Endothelial cell of umbilical vein (primary cell): ENCODE data around the gene MEX3C. TPM values are rescaled to one million over a fixed set of nuclear protein-coding genes. Genes with fewer than 3 reads are reported as not detected.

ENCODE experiments used
- BruUV-seq: library from RNA; stranded (reverse); fragments of 400-500 nt; replicated peaks from 2 replicates; lab custom pipeline; 2021; lab: Mats Ljungman, UMichigan
- CTCF ChIA-PET: fragments of 300-600, 350-600 bp; sonication (Branson Sonifier 250); formaldehyde crosslinking; loops from one replicate; lab custom pipeline; 2021; ENCODE audit warnings: antibody characterized with exemption, inconsistent platforms; lab: Charles Lee
- POLR2A ChIA-PET: fragments of 300-600, 350-600 bp; sonication (Branson Sonifier 250); formaldehyde crosslinking; loops from one replicate; lab custom pipeline; 2021; ENCODE audit warnings: antibody characterized with exemption, inconsistent platforms; lab: Charles Lee
- DNase-seq: peaks from one replicate; pipeline ENCODE4 v3.0.0-alpha.2; 2011; ENCODE audit warnings: low read depth, low spot score
- FAIRE-seq: peaks from 2 replicates; lab custom pipeline; 2011; peaks lifted over from hg19 to GRCh38; lab: Jason Lieb, UNC
- H2AFZ ChIP-seq: 2 replicates; pipeline ENCODE4 v1.6.0; 2012; ENCODE audit warnings: low read depth, low read length, control low read depth, inconsistent platforms
- H3K27ac ChIP-seq: 2 replicates; pipeline ENCODE4 v1.5.1; 2011; ENCODE audit warnings: low read depth, mild to moderate bottlenecking, control low read depth, low read length, moderate library complexity; ENCODE audit not compliant: insufficient read depth
- H3K27me3 ChIP-seq, 2 experiments: 2 replicates each; pipeline versions ENCODE4 v1.6.0 to v1.6.1; 2011; ENCODE audit warnings: low read length in 2 of 2, mixed read lengths in 1 of 2; ENCODE audit not compliant: control insufficient read depth in 2 of 2, insufficient read depth in 2 of 2
- H3K36me3 ChIP-seq, 2 experiments: 2 replicates in 1 of 2; 3 replicates in 1 of 2; pipeline ENCODE4 v1.5.1; 2011; ENCODE audit warnings: low read length in 2 of 2, mild to moderate bottlenecking in 1 of 2, moderate library complexity in 1 of 2; ENCODE audit not compliant: control insufficient read depth in 2 of 2, insufficient read depth in 2 of 2; ENCODE audit errors: extremely low read depth in 1 of 2
- H3K4me1 ChIP-seq: 3 replicates; pipeline ENCODE4 v1.5.1; 2011; ENCODE audit warnings: mild to moderate bottlenecking, low read length; ENCODE audit not compliant: control insufficient read depth, insufficient read depth; ENCODE audit errors: extremely low read depth
- H3K4me2 ChIP-seq: 2 replicates; pipeline ENCODE4 v1.6.1; 2011; ENCODE audit warnings: low read length, control low read depth, mixed read lengths; ENCODE audit not compliant: insufficient read depth
- H3K4me3 ChIP-seq, 3 experiments: fragments of 200-600 bp in 1 of 3; sonication (generic), shearing (Covaris generic) in 1 of 3; replicated peaks in 1 of 3; 2 replicates each; pipeline ENCODE4 v1.5.1; 2011 to 2016; ENCODE audit warnings: control low read depth in 3 of 3, low read length in 3 of 3, mild to moderate bottlenecking in 2 of 3, inconsistent platforms in 1 of 3, low read depth in 1 of 3, moderate library complexity in 1 of 3; ENCODE audit not compliant: insufficient read depth in 1 of 3
- H3K79me2 ChIP-seq: 2 replicates; pipeline ENCODE4 v1.6.0; 2012; ENCODE audit warnings: low read length, inconsistent platforms; ENCODE audit not compliant: control insufficient read depth, insufficient read depth
- H3K9ac ChIP-seq: replicated peaks from 2 replicates; pipeline ENCODE3; 2011; ENCODE audit warnings: low read length, control low read depth; ENCODE audit not compliant: insufficient read depth; ENCODE audit errors: extremely low read depth
- H3K9me1 ChIP-seq: replicated peaks from 3 replicates; pipeline ENCODE4 v1.6.0; 2011; ENCODE audit warnings: mild to moderate bottlenecking, low read length; ENCODE audit not compliant: control insufficient read depth, insufficient read depth; ENCODE audit errors: extremely low read depth
- H3K9me3 ChIP-seq: replicated peaks from 2 replicates; pipeline ENCODE4 v1.5.1; 2012; ENCODE audit warnings: low read length, inconsistent platforms; ENCODE audit not compliant: control insufficient read depth, insufficient read depth
- H4K20me1 ChIP-seq: replicated peaks from 2 replicates; pipeline ENCODE3; 2011; ENCODE audit warnings: mild to moderate bottlenecking, low read length; ENCODE audit not compliant: control insufficient read depth, insufficient read depth; ENCODE audit errors: extremely low read depth
- CTCF ChIP-seq, 2 donors: IDR thresholded peaks; 1 replicate in 1 of 2; 2 replicates in 1 of 2; pipeline ENCODE4 v1.5.1; 2011; ENCODE audit warnings: low read length in 2 of 2, mild to moderate bottlenecking in 2 of 2, moderate library complexity in 2 of 2, control low read depth in 1 of 2, inconsistent platforms in 1 of 2, low read depth in 1 of 2; ENCODE audit not compliant: insufficient read depth in 1 of 2; ENCODE audit errors: extremely low read depth in 1 of 2
- EZH2 ChIP-seq: IDR thresholded peaks from 2 replicates; pipeline ENCODE4 v1.6.1; 2012; ENCODE audit warnings: borderline replicate concordance, low read depth, mild to moderate bottlenecking, moderate library complexity, low read length, inconsistent platforms; ENCODE audit not compliant: severe bottlenecking
- FOS ChIP-seq: IDR thresholded peaks from 2 replicates; pipeline ENCODE4 v1.6.1; 2011; ENCODE audit warnings: mild to moderate bottlenecking, low read length, moderate library complexity, borderline replicate concordance; ENCODE audit not compliant: insufficient read depth
- GATA2 ChIP-seq: IDR thresholded peaks from 2 replicates; pipeline ENCODE4 v1.7.0; 2011; ENCODE audit warnings: low read depth, mild to moderate bottlenecking, moderate library complexity, mixed read lengths, low read length; ENCODE audit not compliant: insufficient read length, insufficient read depth
- JUN ChIP-seq: IDR thresholded peaks from 2 replicates; pipeline ENCODE4 v1.6.1; 2011; ENCODE audit warnings: borderline replicate concordance, low read depth; ENCODE audit not compliant: insufficient read length, insufficient read depth
- MAX ChIP-seq: IDR thresholded peaks from 2 replicates; pipeline ENCODE4 v1.6.1; 2011; ENCODE audit not compliant: insufficient read depth, insufficient read length
- MYC ChIP-seq: IDR thresholded peaks from one replicate; pipeline ENCODE4 v1.6.1; 2011; ENCODE audit warnings: mild to moderate bottlenecking, low read depth, low read length
- POLR2A ChIP-seq: IDR thresholded peaks from 2 replicates; pipeline ENCODE4 v1.6.1; 2012; ENCODE audit warnings: low read depth, mild to moderate bottlenecking, control low read depth, low read length
- POLR2AphosphoS5 ChIP-seq: IDR thresholded peaks from 2 replicates; pipeline ENCODE4 v1.6.1; 2012; ENCODE audit warnings: low read depth, mild to moderate bottlenecking, control low read depth, low read length, moderate library complexity; ENCODE audit not compliant: insufficient read depth
- dilution Hi-C: fragments of 300-500 bp; cut with MboI; formaldehyde crosslinking; loops from one replicate; pipeline ENCODE4 v1.15.0; 2019; ENCODE audit warnings: low sequenced_read_pairs; ENCODE audit not compliant: extremely low pct_ligation_motif_present
- intact Hi-C: fragments of 100-400 bp; cut with micrococcal nuclease; formaldehyde crosslinking; loops from one replicate; pipeline ENCODE4 v1.10.0; 2022
- polyA plus RNA-seq, 4 experiments: library from polyadenylated mRNA; depleted of rRNA in 3 of 4; stranded (reverse) in 3 of 4; unstranded in 1 of 4; fragments of >200 nt; gene quantifications; 2 replicates each; pipeline versions ENCODE4 v1.2.1 to v1.2.3, GENCODE V29; 2011 to 2012; ENCODE audit warnings: missing spikeins in 1 of 4
- total RNA-seq: library from RNA; stranded (reverse); gene quantifications from 2 replicates; pipeline ENCODE4 v1.2.3, GENCODE V29; 2021

MEX3C gene
- total and polyA plus RNA-seq, 2 donors (not counting 3 experiments of a cell fraction or from before 2014, with no cell fraction given) = 23.4 to 45.7 TPM

- Histone ChIP-seq H3K36me3 (no peaks in the 10 kb centered on the region), H2AFZ (no peak overlapping the region), H3K4me1 (no peaks in the 10 kb centered on the region), H4K20me1 (no peaks in the 10 kb centered on the region), H3K79me2 (no peaks in the 10 kb centered on the region), H3K9ac (no peak overlapping the region), H3K27me3 (no peaks in the 10 kb centered on the region), H3K4me3 (no peak overlapping the region), H3K27ac (no peak overlapping the region), H3K9me3 (no peaks in the 10 kb centered on the region), H3K9me1 (no peaks in the 10 kb centered on the region), H3K4me2 (no peak overlapping the region)
- POLR2A ChIA-PET = no interaction called here
- TF ChIP-seq POLR2AphosphoS5 (no peak), GATA2 (no peak), MAX (no peak), POLR2A (no peak), EZH2 (no peak), JUN (no peak), CTCF (IDR thresholded peaks at IDR 0.05; ENCODE audit: extremely low read depth in 1 of 2, insufficient read depth in 1 of 2, low read depth in 1 of 2, low read length in 2 of 2) (no peak), FOS (no peak), MYC (no peak)
- DNase-seq (no peak), FAIRE-seq (no peak)
- CTCF ChIA-PET = no interaction called here
- intact Hi-C loops = no loop called here
- dilution Hi-C loops = no loop called here
- no TSS peak for BruUV-seq
These were observed 62.1 kb downstream of the MEX3C start for GRCh38 chr18:51135364-51135763.
